ENCODE data around the gene ING5. TPM values are rescaled to one million over a fixed set of nuclear protein-coding genes. Genes with fewer than 3 reads are reported as not detected.

The ING5 gene
- total RNA-seq, 2 experiments from 2014 or later: 26.4 to 27.4 TPM

DNA sequence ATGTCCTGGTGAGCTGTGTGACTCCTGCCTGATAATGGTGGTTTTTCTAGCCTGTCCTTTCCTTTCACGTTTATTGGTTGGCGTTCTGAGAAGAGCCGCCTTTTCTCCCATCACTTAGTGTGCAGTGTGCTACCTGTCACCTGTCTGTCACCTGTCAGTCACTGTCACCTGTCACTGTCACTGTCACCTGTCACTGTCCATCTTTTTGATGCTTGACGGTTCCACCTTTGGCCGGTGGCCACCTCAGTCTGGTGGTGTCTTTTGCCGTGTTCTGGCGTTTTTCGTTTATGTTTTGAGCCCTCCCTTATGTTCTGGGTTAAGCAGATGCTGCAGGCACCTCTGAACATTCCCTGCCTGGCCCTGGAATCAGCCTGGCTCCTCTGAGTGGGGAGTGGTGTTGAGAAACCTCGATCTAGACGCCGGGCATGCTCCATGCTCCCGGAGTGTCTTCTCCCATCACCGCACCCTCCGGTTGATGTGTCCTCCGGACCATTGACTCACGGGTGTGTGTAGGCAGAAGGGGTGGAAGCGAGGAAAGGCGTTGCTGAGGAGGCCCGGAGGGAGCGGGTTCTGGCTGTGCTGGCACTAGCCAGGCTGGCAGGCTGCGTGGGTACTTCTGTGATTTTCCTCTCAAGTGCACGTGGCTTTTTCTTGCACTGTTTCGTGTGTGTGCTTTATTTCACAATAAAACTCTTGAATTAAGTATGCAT, 36.0 kb upstream of the ING5 start:
- DNase-seq: no peak
- H3K4me1 Mint-ChIP-seq: peaks cover 9% of the 10 kb centered on the region
- POLR2A ChIA-PET: interaction anchor here (1.8 kb wide), 1 partner anchor 28 kb away, joined by 7 read pairs; no protein-coding TSS in a partner anchor
- H3K9me3 Mint-ChIP-seq: no peaks in the 10 kb centered on the region
- H3K27ac Mint-ChIP-seq: no peak overlapping the region
- no peak overlapping the region for H3K4me3 Mint-ChIP-seq
- peaks cover 9% of the 10 kb centered on the region for H3K36me3 Mint-ChIP-seq (ENCODE audit: low read depth)
- CTCF ChIA-PET: interaction anchor here (1.6 kb wide), 1 partner anchor 213 kb away, joined by 6 read pairs; no protein-coding TSS in a partner anchor
- H3K27me3 Mint-ChIP-seq: no peaks in the 10 kb centered on the region

DNA sequence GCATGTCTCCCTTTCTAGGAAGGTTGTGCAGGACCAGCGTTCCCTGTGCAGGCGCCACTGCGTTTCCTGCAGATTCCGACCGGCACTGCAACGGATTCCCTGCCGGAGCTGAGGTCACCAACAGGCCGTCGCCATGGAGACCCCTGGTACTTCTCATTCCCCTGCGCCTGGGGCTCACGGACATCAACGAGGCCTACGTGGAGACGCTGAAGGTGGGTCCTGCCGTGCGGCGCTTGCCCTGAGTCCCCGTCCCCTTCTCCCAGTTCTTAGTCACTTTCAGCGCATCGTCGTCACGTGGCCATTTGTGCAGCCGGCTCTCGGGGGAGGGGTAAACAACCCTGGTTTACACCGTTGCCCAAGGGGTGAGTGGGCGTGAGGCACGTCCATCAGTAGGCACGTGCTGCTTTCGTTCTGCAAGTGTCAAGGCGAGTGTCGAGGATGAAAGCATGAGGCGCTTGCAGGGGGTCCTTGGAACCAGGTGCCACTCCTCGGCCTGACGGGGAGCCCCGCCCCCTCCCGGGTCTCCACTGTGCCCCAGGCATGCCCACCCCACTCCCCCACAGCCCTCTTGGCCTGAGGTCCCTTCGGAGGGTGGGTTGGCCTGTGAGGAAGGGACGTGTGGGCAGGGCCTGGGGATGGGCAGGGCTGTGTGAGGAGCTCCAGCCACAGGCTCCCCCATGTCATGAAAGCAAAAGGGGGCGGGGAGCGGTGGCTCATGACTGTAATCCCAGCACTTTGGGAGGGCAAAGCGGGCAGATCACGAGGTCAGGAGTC, 35.0 kb upstream of the ING5 start:
- Mint-ChIP-seq H3K4me1 (peaks cover 9% of the 10 kb centered on the region), H3K36me3 (ENCODE audit: low read depth) (peaks cover 9% of the 10 kb centered on the region), H3K27me3 (no peaks in the 10 kb centered on the region), H3K27ac (no peak overlapping the region), H3K9me3 (no peaks in the 10 kb centered on the region), H3K4me3 (no peak overlapping the region)
- POLR2A ChIA-PET: no interaction called here
- DNase-seq: no peak
- CTCF ChIA-PET: no interaction called here

DNA sequence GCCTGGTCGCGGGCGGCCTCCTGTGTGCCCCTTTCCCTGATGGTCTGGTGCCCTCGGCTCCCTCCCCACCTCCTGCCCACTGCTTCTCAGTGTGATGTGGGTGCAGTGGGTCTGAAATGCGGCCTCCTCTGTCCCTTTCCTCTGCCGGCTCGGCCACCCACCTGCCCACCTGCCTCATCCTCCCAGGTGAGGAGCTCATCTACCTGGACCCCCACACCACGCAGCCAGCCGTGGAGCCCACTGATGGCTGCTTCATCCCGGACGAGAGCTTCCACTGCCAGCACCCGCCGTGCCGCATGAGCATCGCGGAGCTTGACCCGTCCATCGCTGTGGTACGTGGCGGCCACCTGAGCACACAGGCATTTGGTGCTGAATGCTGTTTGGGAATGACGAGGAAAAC, 33.5 kb upstream of the ING5 start:
- Mint-ChIP-seq H3K27me3 (no peaks in the 10 kb centered on the region), H3K9me3 (no peaks in the 10 kb centered on the region), H3K4me3 (no peak overlapping the region), H3K27ac (no peak overlapping the region), H3K36me3 (ENCODE audit: low read depth) (peaks cover 9% of the 10 kb centered on the region), H3K4me1 (peaks cover 16% of the 10 kb centered on the region)
- POLR2A ChIA-PET: no interaction called here
- CTCF ChIA-PET: interaction anchor here (2.2 kb wide), 1 partner anchor 210 kb away, joined by 7 read pairs; no protein-coding TSS in a partner anchor
- DNase-seq: no peak

DNA sequence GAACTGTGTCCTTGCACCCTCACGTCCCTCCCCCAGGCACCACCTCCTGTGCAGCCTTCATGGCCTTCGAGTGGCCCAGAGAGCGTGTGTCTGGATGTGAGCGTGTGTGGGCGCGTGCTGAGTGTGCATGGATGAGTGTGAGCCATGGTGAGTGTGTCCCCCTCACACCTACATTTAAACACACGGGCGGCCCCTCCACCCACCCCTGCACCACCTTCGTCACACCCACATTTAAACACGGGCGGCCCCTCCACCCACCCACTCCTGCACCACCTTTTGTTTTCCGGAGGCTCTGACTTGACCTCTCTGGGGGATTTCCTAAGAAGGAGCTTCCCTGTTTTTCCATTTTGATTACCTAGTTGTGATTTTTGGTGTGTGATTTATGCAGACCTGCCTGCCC, 33.0 kb upstream of the ING5 start:
- Mint-ChIP-seq H3K36me3 (ENCODE audit: low read depth) (peaks cover 9% of the 10 kb centered on the region), H3K4me1 (peaks cover 20% of the 10 kb centered on the region), H3K4me3 (no peak overlapping the region), H3K9me3 (no peaks in the 10 kb centered on the region), H3K27me3 (no peaks in the 10 kb centered on the region), H3K27ac (no peak overlapping the region)
- DNase-seq: no peak
- ChIA-PET CTCF (interaction anchor here (2.2 kb wide), 1 partner anchor 210 kb away, joined by 7 read pairs; no protein-coding TSS in a partner anchor), POLR2A (no interaction called here)

DNA sequence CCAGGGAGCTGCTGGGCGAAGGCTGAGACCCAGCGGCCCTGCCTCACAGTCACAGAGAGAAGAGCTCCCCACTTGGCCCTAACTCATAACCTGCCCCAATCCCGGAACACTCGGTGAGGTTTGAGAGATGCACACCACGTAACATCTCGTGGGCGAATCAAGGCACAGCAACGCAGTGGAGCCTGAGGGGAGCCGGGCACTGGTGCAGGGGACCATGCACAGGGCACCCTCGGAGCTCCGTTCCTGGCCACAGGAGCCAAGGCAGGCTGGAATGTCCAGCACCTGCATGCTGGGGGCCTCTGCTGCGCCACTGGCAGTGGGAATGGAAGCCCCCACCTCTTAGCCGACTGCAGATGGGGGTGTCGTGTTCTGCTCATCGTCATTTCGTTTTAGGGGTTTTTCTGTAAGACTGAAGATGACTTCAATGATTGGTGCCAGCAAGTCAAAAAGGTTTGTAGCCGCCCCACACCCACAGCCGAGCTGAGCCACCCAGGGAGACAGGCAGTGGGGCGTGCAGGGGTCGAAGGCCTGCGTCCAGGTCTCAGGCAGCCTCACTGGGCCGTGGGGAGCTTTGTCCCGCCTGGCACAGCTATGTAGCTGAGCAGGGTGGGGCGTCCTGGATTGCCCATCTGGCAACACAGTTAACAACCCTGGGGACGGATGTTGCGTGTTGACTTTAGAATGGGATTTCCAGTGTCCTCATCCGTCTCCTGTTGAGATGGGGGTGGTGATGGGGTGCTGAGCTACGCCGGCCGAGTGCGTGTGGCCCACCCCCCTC, 31.3 kb upstream of the ING5 start:
- H3K27ac Mint-ChIP-seq: no peak overlapping the region
- H3K27me3 Mint-ChIP-seq: no peaks in the 10 kb centered on the region
- H3K36me3 Mint-ChIP-seq (ENCODE audit: low read depth): peaks cover 13% of the 10 kb centered on the region
- no peak overlapping the region for H3K4me3 Mint-ChIP-seq
- ChIA-PET POLR2A (interaction anchor here (0.6 to 1.3 kb wide), 2 partner anchors 17 to 42 kb away, joined by 3 read pairs; partner anchors contain the start of gene DTYMK), CTCF (no interaction called here)
- H3K4me1 Mint-ChIP-seq: peaks cover 16% of the 10 kb centered on the region
- no peak for DNase-seq
- H3K9me3 Mint-ChIP-seq: no peaks in the 10 kb centered on the region

DNA sequence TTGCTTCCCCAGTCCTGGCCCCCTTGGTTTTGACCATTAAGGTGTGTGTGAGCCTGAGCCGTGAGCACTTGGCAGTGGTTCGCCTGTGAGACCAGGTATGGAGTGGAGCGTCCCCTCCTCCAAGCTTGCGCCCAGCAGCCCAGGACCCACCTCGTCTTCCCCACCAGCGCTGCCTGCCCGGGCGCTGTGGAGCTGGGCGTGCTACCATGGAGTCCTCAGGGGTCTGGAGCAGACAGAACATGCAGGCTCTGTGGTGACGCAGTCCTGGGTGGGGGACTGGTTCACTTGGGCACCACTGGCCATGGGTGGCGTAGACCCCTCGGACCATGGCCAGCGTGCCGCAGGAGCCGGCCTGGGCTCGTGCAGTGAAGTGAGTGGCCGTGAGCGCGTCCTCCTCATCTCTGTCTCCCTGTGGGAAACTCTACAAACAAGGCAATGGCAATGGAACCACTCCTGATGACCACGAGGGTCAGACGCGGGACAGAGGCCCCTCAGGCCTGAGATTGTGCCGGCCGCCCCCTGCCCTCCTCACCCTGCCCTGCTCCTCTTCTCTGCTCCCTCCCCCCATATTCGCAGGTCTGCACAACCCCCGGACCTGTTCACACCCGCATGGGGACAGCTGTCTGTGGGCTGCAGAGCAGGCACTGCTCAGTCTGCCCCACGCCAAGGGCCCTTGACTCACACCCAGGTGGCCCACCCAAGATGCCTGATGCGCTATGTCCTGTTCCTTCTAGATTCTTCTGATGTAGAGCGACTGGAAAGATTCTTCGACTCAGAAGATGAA, 30.2 kb upstream of the ING5 start:
- Mint-ChIP-seq H3K27me3 (no peaks in the 10 kb centered on the region), H3K27ac (no peak overlapping the region), H3K9me3 (no peaks in the 10 kb centered on the region), H3K4me1 (peaks cover 13% of the 10 kb centered on the region), H3K4me3 (no peak overlapping the region), H3K36me3 (ENCODE audit: low read depth) (peaks cover 20% of the 10 kb centered on the region)
- ChIA-PET CTCF (no interaction called here), POLR2A (interaction anchor here (1.1 to 1.5 kb wide), 2 partner anchors 9 to 15 kb away, joined by 4 read pairs; partner anchors contain the start of gene DTYMK)
- no peak for DNase-seq

DNA sequence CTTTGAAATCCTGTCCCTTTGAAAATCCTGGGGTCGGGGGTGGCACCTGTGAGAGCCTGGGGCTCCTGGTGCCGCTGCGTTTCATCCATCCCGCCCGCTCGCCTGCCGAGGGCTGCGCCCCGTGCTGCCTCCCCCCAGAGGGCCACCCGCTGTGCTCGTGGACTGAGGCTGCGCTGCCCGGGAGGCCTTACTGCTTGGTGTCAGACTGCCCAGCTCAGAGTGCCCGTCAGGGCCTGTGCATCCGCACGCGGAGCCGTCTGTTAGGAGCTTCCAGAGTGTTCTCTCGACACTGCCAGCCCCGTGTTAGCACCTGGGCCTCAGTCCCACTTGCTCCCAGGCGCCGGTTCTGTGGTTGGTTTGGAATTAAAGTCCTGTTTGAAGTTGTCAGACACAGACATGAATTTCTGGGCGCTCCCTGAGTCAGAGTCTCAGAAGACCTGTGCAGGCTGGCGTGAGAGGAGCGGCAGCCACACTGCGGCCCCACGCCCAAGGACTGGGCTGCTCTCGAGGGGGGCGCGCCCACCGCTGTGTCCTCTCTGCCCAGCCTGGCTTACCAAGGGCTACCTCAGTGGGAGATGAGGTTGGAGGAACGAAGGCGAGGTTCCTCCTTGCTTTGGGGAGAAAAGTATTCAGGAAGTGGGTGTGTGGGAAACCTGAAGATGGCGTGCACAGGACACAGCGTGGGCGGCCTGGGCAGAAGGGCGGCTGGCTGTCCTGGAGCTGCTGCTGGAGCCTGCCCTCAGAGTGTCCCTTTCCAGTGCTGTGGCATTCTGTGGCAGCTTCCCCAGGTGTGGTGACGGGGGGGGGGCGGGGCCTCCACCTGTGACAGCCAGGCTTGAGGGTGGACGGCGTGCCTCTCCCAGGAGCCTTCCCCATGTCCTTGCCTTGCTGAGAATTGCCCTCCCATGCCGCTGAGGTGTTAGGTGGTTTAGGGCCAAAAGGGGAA, 29.3 kb upstream of the ING5 start:
- CTCF ChIA-PET: no interaction called here
- Mint-ChIP-seq H3K36me3 (ENCODE audit: low read depth) (peaks cover 26% of the 10 kb centered on the region), H3K27me3 (no peaks in the 10 kb centered on the region), H3K9me3 (no peaks in the 10 kb centered on the region), H3K27ac (no peak overlapping the region), H3K4me1 (peaks cover 13% of the 10 kb centered on the region), H3K4me3 (no peak overlapping the region)
- POLR2A ChIA-PET: interaction anchor here (1.1 to 1.5 kb wide), 2 partner anchors 8 to 14 kb away, joined by 4 read pairs; partner anchors contain the start of gene DTYMK
- no peak for DNase-seq

DNA sequence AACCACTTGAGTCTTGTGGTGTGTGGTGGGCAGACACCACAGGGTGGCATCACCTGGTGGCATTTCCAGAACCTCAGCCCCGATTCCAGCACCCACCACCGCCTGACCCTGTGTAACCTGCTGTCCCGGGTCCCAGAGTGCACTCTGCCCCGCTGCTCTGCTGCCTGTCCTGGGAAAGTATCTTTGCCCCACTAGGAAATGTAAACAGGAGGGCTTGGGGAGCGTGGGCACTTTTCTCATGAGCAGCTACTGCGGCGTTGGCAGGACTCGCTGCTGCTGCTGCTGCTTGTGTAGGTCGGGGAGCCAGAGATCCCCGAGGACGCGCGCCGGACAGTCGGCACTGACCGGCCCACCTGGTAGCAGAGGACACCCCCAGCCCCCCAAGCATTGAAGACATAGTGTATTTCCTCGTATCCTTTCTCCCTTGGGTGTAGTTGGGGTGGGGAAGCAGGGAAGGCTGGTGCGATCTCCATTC, 28.6 kb upstream of the ING5 start:
- Mint-ChIP-seq H3K36me3 (ENCODE audit: low read depth) (peaks cover 28% of the 10 kb centered on the region), H3K27me3 (no peaks in the 10 kb centered on the region), H3K27ac (no peak overlapping the region), H3K4me3 (no peak overlapping the region), H3K4me1 (peaks cover 13% of the 10 kb centered on the region), H3K9me3 (no peaks in the 10 kb centered on the region)
- ChIA-PET CTCF (no interaction called here), POLR2A (interaction anchor here (1.5 kb wide), 1 partner anchor 14 kb away, joined by 4 read pairs; the partner anchor contains the start of gene DTYMK)
- DNase-seq: no peak

DNA sequence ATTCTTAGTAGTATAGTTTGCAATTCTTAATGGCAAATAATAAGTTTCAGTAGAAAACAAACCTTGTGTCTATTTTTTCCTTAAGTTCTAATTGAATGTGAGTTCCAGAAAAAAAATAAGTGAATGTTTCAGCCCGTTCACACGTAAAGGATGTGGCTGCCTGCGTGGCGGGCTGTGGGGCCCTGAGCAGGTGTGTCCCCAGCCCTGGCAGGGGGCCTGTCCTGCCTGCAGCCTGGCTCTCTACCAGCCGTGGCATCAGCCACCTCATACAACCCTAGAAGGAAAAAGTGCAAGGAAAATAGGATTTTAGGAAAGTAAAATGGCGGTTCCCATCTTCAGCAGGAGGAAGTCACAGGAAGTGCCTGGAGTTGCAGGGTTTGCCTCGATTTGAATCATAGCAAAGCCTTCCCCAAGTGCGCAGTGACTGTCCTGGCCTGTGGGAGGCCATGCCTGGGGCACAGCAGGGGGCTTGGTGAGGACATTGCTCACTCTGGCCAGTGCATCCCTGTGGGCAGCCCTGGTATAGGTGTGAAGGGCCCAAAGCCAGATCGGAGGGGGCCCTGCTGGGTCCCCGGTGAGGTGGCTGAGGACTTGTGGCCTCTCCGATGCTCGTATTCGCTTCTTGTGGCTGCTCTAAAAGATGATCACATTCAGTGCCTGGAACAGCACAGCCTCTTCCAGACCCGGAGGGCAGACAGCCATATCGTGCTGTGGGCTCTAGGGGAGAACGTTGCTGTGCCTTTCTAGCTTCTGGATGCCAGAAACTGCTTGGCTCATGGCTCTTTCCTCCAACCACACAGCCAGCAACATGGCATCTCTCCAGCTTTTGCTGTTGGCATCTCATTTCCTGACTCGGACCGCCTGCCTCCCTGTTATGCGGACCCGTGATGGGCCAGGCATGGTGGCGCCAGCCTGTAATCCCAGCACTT, 27.8 kb upstream of the ING5 start:
- Mint-ChIP-seq H3K4me1 (peaks cover 13% of the 10 kb centered on the region), H3K4me3 (no peak overlapping the region), H3K27me3 (no peaks in the 10 kb centered on the region), H3K36me3 (ENCODE audit: low read depth) (peaks cover 31% of the 10 kb centered on the region), H3K27ac (no peak overlapping the region), H3K9me3 (no peaks in the 10 kb centered on the region)
- ChIA-PET CTCF (no interaction called here), POLR2A (no interaction called here)
- DNase-seq: no peak

DNA sequence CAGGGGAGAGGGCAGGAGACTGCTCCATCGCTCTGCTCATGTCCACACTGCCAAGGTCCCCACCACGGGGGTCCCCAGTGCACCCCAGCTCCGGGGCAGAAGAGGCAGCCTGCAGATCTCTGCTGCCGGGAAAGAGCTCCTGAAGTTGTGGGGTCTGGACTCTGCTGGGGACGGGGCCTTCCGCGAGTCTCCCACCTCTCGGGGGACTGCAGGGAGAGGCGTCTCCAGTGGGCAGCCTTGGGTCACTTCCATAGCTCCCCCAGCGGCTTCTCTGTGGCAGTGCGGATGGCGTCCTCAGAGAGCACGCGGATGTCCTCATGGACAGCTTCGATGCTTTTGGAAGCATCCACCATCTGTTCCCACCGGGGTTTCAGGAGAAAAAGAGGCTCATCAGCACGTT, 26.0 kb upstream of the ING5 start:
- Mint-ChIP-seq H3K27ac (no peak overlapping the region), H3K27me3 (no peaks in the 10 kb centered on the region), H3K4me1 (peaks cover 17% of the 10 kb centered on the region), H3K36me3 (ENCODE audit: low read depth) (peaks cover 34% of the 10 kb centered on the region), H3K9me3 (no peaks in the 10 kb centered on the region), H3K4me3 (no peak overlapping the region)
- no peak for DNase-seq
- POLR2A ChIA-PET: interaction anchor here (1.4 kb wide), 1 partner anchor 11 kb away, joined by 7 read pairs; the partner anchor contains the start of gene DTYMK
- CTCF ChIA-PET: no interaction called here

DNA sequence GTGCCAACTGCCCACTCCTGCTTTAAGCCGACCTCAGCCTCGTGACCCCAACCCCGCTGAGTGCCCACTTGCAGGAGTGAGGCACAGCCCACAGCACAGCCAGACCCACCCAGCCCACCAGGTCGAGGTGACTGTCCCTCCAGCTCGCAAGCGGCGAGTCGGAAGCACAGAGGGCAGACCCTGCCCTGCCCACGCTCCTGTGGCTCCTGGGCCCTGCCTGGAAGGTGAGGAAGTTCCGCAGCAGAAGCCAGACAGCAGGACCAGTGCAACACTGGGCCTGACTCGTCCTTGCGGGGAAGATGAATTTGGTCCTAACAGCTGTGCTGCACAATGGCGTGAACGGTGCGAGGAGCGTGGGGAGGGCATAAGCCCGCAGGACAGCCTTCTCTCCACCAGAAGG, 25.2 kb upstream of the ING5 start:
- no peaks in the 10 kb centered on the region for H3K9me3 Mint-ChIP-seq
- peaks cover 42% of the 10 kb centered on the region for H3K36me3 Mint-ChIP-seq (ENCODE audit: low read depth)
- H3K4me1 Mint-ChIP-seq: peaks cover 19% of the 10 kb centered on the region
- DNase-seq: no peak
- POLR2A ChIA-PET: no interaction called here
- no peak overlapping the region for H3K27ac Mint-ChIP-seq
- CTCF ChIA-PET: no interaction called here
- H3K27me3 Mint-ChIP-seq: no peaks in the 10 kb centered on the region
- no peak overlapping the region for H3K4me3 Mint-ChIP-seq

Data from activated CD4-positive, alpha-beta memory T cell treated with anti-CD3 and anti-CD28 coated beads, Interleukin-2, amount 10 ng/mL, durations not matched to agents 7 days and 5 days (primary cell).